GM10248 (cell line): ENCODE data around the gene KREMEN1.
A peak's percentile ranks its signal among the peaks of the same experiment; 100 is the strongest.

Experiments used
- CTCF ChIA-PET: fragments of 300-600 bp; sonication (Branson Sonifier 250); formaldehyde crosslinking; extraction: SDS; loops from one replicate; lab custom pipeline; 2021; ENCODE audit warnings: antibody characterized with exemption; lab: Yijun Ruan, JAX
- POLR2A ChIA-PET: fragments of 350-650 bp; sonication (Branson Sonifier 250); formaldehyde crosslinking; extraction: SDS; loops from one replicate; lab custom pipeline; 2020; ENCODE audit warnings: antibody characterized with exemption; lab: Yijun Ruan, JAX
- DNase-seq: peaks from one replicate; pipeline ENCODE4 v3.0.0; 2012; ENCODE audit errors: extremely low spot score
- CTCF ChIP-seq: IDR thresholded peaks from 2 replicates; pipeline ENCODE4 v1.5.1; 2012; ENCODE audit warnings: mild to moderate bottlenecking, low read depth; ENCODE audit errors: extremely low read depth, missing control alignments, control extremely low read depth

The KREMEN1 gene

GRCh38 chr22:29154364-29155048 lies 81.7 kb downstream of the KREMEN1 start:
- peak; percentile 99 for TF ChIP-seq CTCF
- peak; percentile 88 for DNase-seq
- POLR2A ChIA-PET, result interaction anchor here (0.6 kb wide), 1 partner anchor 109 kb away, joined by 5 read pairs; no protein-coding TSS in a partner anchor
- CTCF ChIA-PET, result interaction anchor here (0.7 to 2.4 kb wide), 39 partner anchors 8 to 343 kb away, joined by 3 to 37 read pairs (median 3); partner anchors contain the start of gene EMID1

GRCh38 chr22:29155966-29156365 lies 83.1 kb downstream of the KREMEN1 start:
- DNase-seq, result no peak
- no peak for TF ChIP-seq CTCF
- ChIA-PET POLR2A (no interaction called here), CTCF (interaction anchor here (1.5 to 2.4 kb wide), 5 partner anchors 10 to 89 kb away, joined by 3 to 14 read pairs (median 4); no protein-coding TSS in a partner anchor)

- CTCF ChIA-PET, result interaction anchor here (1.5 to 2.4 kb wide), 3 partner anchors 29 to 89 kb away, joined by 4 to 11 read pairs (median 4); no protein-coding TSS in a partner anchor
- DNase-seq, result peak; percentile 47
- POLR2A ChIA-PET, result no interaction called here
- TF ChIP-seq CTCF, result peak; percentile 45
Measured at GRCh38 chr22:29156507-29156906, 83.7 kb downstream of the KREMEN1 start.

- peak; percentile 17 for DNase-seq
- POLR2A ChIA-PET, result no interaction called here
- CTCF ChIA-PET, result interaction anchor here (1.6 to 2.4 kb wide), 2 partner anchors 45 to 87 kb away, joined by 4 to 11 read pairs; no protein-coding TSS in a partner anchor
- no peak for TF ChIP-seq CTCF
Measured at GRCh38 chr22:29157759-29158535, 85.1 kb downstream of the KREMEN1 start.

- TF ChIP-seq CTCF, result no peak
- no peak for DNase-seq
- CTCF ChIA-PET, result interaction anchor here (0.6 kb wide), 1 partner anchor 87 kb away, joined by 3 read pairs; no protein-coding TSS in a partner anchor
- POLR2A ChIA-PET, result no interaction called here
Measured at GRCh38 chr22:29158546-29158945, 85.7 kb downstream of the KREMEN1 start.

GRCh38 chr22:29163808-29164207 lies 91.0 kb downstream of the KREMEN1 start:
- TF ChIP-seq CTCF, result no peak
- no peak for DNase-seq
- ChIA-PET POLR2A (no interaction called here), CTCF (interaction anchor here (1.5 to 1.9 kb wide), 2 partner anchors 10 to 42 kb away, joined by 3 to 7 read pairs; partner anchors contain the start of gene EMID1)
